Epithelial cell of proximal tubule (primary cell): ENCODE measurements around the gene CRLF2. TPM values are rescaled to one million over a fixed set of nuclear protein-coding genes. Genes with fewer than 3 reads are reported as not detected.
A peak's percentile ranks its signal among the peaks of the same experiment; 100 is the strongest.
"Not testable (repeated sequence)": the region's sequence is repeated elsewhere in the genome, so short reads cannot be mapped to it uniquely, and the experiment has no call there.

ENCODE experiments used
- DNase-seq: peaks from one replicate; pipeline ENCODE4 v3.0.0-alpha.2; 2011; ENCODE audit warnings: low read depth
- H3K4me3 ChIP-seq: 2 replicates; pipeline ENCODE4 v1.5.1; 2011; ENCODE audit warnings: low read depth, mild to moderate bottlenecking, low read length
- total RNA-seq: library from RNA; depleted of rRNA; stranded (reverse); fragments of >200 nt; gene quantifications from 2 replicates; pipeline ENCODE4 v1.2.3, GENCODE V29; 2015
- TF ChIP-seq, protein P1 (sequence below): conservative IDR thresholded peaks from 2 replicates; pipeline ENCODE4 v1.5.1; 2012; ENCODE audit warnings: low read depth, mild to moderate bottlenecking, low read length

The CRLF2 gene, protein sequence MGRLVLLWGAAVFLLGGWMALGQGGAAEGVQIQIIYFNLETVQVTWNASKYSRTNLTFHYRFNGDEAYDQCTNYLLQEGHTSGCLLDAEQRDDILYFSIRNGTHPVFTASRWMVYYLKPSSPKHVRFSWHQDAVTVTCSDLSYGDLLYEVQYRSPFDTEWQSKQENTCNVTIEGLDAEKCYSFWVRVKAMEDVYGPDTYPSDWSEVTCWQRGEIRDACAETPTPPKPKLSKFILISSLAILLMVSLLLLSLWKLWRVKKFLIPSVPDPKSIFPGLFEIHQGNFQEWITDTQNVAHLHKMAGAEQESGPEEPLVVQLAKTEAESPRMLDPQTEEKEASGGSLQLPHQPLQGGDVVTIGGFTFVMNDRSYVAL
- not detected in 2 replicates for total RNA-seq

DNA sequence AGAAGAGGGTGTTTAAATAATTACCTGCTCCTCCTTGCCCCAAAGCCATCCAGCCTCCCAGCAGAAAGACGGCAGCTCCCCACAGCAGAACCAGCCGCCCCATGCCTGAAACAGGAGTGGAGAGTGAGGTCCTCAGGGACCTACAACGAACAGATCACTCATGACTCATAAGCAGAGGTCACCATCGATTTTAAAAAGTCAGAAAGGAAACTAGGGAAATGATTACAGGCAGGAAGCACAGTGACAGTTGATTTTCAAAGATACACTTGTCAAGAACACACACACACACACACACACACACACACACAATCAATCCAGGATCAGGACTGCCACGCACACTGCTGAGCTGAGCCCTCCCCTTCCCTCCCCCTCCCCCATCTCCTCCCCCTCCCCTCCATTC, at the start of gene CRLF2:
TSS of gene CRLF2 (minus strand) at position 118 of the 400 bp plus-strand sequence. CDS start at position 103, 15 bp downstream.
- no peak for DNase-seq

DNA sequence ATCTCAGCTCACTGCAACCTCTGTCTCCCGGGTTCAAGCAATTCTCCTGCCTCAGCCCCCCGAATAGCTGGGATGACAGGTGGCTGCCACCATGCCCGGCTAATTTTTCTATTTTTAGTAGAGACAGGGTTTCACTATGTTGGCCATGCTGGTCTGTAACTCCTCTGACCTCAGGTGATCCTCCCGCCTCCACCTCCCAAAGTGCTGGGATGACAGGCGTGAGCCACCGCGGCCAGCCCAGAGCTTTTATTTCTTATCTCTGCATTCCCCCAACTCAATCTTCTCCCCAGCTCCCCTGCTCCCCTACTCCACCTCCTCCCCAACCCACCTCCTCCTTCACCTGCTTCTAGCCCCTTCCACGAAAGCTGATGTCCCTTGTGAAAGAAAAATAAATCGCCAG, 49.3 kb upstream of the CRLF2 start:
- not testable (repeated sequence) for DNase-seq, H3K4me3 ChIP-seq

More for the DNA sequence above, at the start of gene CRLF2:
- TF ChIP-seq, protein P1, sequence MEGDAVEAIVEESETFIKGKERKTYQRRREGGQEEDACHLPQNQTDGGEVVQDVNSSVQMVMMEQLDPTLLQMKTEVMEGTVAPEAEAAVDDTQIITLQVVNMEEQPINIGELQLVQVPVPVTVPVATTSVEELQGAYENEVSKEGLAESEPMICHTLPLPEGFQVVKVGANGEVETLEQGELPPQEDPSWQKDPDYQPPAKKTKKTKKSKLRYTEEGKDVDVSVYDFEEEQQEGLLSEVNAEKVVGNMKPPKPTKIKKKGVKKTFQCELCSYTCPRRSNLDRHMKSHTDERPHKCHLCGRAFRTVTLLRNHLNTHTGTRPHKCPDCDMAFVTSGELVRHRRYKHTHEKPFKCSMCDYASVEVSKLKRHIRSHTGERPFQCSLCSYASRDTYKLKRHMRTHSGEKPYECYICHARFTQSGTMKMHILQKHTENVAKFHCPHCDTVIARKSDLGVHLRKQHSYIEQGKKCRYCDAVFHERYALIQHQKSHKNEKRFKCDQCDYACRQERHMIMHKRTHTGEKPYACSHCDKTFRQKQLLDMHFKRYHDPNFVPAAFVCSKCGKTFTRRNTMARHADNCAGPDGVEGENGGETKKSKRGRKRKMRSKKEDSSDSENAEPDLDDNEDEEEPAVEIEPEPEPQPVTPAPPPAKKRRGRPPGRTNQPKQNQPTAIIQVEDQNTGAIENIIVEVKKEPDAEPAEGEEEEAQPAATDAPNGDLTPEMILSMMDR, result no peak
- H3K4me3 ChIP-seq, result no peak within 1 kb of the TSS

DNA sequence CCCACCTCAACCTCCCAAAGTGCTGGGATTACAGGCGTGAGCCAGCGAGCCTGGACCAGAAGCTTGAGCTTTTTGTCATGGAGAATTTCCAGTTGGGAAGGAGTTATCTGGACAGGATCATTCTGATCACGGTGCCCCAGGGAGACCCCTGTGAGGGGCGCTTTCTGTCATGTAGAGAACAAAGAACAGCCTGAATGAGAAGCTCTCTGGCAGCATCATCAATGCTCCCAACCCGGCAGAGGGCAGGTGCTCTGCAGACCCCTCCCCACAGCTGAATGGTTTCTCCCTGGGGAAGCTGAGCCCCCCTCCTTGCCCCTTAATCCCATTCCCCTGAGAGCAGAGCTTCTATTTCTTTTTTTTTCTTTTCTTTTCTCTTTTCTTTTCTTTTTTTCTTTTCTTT, 48.8 kb upstream of the CRLF2 start:
- DNase-seq, result no peak

DNA sequence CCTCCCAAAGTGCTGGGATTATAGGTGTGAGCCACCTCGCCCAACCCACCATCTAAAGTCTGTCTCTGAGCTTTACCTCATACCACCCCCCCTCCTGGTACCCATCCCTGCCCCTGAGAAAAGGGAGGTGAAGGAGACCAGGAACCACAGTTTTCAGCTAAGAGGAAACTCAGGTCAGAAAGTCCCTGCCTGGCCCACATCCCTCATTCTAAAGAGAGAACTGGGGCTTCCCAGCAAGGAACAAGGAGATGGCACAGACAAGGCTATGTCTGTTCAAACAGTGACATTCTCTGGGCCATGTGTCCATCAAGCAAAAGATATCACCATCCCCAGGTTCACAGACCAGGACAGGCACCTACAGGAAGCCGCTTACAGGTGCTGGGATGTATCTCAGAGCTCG, 40.4 kb upstream of the CRLF2 start:
- DNase-seq, result no peak
- no peak overlapping the region for H3K4me3 ChIP-seq
- TF ChIP-seq, protein P1, result no peak

More for the DNA sequence above, 48.8 kb upstream of the CRLF2 start:
- TF ChIP-seq, protein P1, result no peak
- no peak overlapping the region for H3K4me3 ChIP-seq

DNA sequence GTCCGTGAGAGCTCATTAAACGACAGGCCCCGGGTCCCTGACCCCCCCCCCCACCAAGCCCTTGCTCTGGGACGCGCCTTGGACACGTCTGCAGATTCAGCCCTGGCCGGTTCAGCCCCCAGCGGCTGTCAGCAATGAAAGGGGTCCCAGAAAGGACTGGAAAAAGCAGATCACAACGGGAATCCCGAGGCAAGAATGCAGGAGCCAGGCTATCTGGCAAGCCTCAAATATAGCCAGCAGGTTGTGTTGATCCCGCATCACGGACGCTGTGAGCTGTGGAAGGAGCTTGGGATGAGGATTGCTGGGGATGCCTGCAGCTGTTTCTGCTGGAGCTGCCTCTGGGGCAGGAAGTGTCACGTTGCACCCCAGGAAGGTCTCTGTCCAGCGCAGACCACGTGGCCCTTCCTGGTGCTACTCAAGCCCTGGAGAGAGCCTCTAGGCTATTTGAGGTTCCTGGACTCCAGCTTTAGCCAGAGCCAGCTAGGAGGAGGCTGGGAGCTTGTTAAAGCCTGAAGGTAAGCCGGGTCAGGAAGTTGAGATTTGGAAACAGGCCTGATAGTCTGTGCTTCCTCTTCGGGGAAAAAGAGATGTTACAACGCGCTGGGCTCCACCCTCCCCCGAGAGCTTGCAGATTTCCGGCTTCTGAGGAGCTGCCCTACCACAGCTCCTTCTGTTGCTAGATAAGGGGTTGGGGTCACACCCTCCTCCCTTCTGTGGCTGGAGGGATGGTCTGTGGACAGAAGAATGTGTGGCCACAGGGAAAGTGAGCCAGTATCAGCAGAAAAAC, 36.8 kb upstream of the CRLF2 start:
- no peak for DNase-seq
- TF ChIP-seq, protein P1, result no peak
- no peak overlapping the region for H3K4me3 ChIP-seq

DNA sequence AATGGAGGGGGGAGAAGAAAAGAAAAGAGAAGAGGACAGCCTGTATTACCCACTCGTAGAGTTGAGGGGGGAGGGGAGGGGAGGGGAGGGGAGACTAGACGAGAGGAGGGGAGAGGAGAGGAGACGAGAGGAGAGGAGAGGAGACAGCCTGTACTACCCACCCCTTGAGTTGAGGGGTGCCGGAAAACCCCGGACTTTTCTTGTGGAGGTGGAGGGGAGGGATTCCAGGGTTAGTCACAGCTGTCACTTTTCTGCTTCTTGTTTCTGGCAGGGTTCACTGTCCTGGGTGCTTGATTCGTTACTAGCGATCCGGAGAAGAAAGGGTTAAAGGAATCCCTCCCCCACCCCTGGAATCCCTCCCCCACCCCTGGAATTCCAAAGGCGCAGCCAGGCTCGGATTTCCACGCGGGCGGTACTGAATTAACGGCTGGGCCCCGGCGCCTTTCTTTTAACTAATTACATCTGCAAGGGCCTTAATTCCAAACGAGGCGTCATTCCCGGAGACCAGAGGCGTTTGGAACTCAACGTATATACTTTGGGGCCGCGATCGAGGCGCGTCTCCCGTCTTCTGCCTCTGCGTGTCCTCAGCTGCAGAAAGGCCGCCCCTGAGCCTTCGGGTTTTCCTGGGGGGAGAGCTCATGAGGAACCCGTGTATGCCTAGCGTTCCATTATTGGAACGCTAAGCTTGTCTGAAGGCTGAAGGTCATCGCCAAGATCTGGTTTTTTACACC, 36.0 kb upstream of the CRLF2 start:
- H3K4me3 ChIP-seq, result no peak overlapping the region
- DNase-seq, result no peak
- TF ChIP-seq, protein P1, result no peak

DNA sequence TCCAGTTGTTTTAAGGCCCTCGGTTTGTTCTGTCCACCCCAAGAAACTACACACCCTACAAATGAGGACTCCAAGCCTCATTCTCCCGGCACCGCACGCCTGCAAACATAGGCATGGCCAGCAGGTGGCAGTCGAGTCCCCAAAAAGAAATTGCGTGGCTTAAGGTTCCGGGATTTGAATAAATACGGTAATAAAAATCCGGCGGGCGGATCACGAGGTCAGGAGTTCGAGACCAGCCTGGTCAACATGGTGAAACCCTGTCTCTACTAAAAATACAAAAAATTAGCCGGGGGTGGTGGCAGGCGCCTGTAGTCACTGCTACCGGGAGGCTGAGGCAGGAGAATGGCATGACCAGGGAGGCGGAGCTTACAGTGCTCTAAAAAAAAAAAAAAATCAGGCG, 34.4 kb upstream of the CRLF2 start:
- TF ChIP-seq, protein P1, result peak; percentile 72
- no peak overlapping the region for H3K4me3 ChIP-seq
- DNase-seq, result no peak
